ENCODE data around the gene HEXD. TPM values are rescaled to one million over a fixed set of nuclear protein-coding genes. Genes with fewer than 3 reads are reported as not detected.

Gene HEXD
- total and polyA plus RNA-seq, 4 donors = 5.6 to 19.9 (median 12.2) TPM

DNA sequence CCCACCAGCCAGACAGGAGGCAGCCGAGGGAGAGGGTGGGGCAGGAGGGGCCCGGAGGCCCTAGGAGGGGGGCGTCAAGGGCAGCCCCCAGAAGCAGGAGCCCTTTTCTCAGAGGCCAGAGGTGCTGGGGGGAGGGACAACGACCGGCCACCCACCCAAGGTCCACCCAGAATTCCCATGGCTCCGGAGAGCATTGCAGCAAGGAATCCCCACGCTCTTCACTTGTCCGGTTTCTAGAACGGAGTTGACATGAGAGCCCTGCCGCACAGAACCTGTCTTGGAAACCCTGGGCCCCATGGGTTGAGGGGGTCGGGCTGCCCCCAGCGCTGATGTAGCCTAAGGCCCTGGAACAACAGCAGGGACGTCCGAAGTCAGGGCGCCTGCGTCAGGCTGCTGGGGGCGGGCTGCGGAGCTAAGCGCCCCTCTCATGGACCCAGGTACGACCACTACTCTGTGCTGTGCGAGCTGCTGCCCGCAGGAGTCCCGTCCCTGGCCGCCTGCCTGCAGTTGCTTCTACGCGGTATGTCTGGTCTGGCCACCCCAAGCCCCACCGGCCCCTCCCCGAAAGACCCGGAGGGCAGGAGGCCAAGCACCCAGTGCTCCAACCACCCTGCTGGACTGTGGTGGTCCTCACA, 21.2 kb downstream of the HEXD start (continued):
- TF ChIP-seq, protein P1, sequence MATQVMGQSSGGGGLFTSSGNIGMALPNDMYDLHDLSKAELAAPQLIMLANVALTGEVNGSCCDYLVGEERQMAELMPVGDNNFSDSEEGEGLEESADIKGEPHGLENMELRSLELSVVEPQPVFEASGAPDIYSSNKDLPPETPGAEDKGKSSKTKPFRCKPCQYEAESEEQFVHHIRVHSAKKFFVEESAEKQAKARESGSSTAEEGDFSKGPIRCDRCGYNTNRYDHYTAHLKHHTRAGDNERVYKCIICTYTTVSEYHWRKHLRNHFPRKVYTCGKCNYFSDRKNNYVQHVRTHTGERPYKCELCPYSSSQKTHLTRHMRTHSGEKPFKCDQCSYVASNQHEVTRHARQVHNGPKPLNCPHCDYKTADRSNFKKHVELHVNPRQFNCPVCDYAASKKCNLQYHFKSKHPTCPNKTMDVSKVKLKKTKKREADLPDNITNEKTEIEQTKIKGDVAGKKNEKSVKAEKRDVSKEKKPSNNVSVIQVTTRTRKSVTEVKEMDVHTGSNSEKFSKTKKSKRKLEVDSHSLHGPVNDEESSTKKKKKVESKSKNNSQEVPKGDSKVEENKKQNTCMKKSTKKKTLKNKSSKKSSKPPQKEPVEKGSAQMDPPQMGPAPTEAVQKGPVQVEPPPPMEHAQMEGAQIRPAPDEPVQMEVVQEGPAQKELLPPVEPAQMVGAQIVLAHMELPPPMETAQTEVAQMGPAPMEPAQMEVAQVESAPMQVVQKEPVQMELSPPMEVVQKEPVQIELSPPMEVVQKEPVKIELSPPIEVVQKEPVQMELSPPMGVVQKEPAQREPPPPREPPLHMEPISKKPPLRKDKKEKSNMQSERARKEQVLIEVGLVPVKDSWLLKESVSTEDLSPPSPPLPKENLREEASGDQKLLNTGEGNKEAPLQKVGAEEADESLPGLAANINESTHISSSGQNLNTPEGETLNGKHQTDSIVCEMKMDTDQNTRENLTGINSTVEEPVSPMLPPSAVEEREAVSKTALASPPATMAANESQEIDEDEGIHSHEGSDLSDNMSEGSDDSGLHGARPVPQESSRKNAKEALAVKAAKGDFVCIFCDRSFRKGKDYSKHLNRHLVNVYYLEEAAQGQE (IDR thresholded peaks at IDR 0.05) = no peak

DNA sequence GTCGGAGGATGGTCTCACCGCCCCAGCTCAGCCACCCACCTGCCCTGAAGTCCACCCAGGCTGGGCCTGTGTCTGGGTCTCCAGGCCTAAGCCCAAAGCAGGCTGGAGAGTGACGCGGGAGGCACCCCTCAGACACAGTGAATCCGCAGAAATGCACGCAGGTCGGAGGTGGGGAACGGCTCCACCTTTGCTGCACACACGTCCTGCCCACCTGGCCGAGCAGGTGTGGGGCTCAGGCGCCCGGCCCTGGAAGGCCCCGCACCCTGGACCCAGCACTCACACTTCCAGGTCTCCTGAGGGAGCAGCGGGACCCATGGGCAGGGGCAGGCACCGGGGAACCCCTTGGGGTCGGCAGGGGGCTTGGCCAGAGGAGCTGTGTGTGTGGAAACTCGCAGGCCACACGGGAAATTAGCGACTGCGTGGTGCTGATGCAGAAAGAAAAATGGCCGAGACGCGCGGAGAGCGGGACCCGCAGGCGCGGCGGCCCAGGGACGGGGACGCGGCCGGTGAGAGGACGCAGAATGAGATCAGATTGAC, 21.8 kb downstream of the HEXD start:
- Histone ChIP-seq H3K4me3 (ENCODE audit: low read depth in 1 of 3, low read length in 3 of 3) (no peak overlapping the region), H3K4me1 (ENCODE audit: control insufficient read depth in 4 of 4, insufficient read depth in 4 of 4, low read length in 3 of 4) (peaks cover 7 to 38% (median 25%) of the 10 kb centered on the region in 4 donors), H3K9ac (ENCODE audit: low read depth in 1 of 2, low read length in 2 of 2) (no peak overlapping the region), H3K27ac (ENCODE audit: low read depth in 1 of 2, low read length in 2 of 2) (no peak overlapping the region), H3K9me3 (ENCODE audit: control insufficient read depth in 4 of 4, low read length in 3 of 4) (no peaks in the 10 kb centered on the region), H3K36me3 (ENCODE audit: control insufficient read depth in 4 of 4, insufficient read depth in 3 of 4, low read depth in 1 of 4, low read length in 3 of 4) (peaks cover 0 to 12% (median 6%) of the 10 kb centered on the region in 4 donors), H3K27me3 (ENCODE audit: control insufficient read depth in 4 of 4, insufficient read depth in 4 of 4, low read length in 3 of 4) (no peaks in the 10 kb centered on the region)
- no peak for DNase-seq (ENCODE audit: low spot score)
- 95% methylated on average over 34 of the region's 34 CpGs for WGBS
- no peak for TF ChIP-seq HNF4G (IDR thresholded peaks at IDR 0.05)
- TF ChIP-seq, protein P1 (IDR thresholded peaks at IDR 0.05) = no peak
- TF ChIP-seq FOXA1 (IDR thresholded peaks at IDR 0.05) = no peak
- no peak for TF ChIP-seq SP1 (IDR thresholded peaks at IDR 0.05)
- TF ChIP-seq HNF4A (conservative IDR thresholded peaks at IDR 0.05) = no peak
- TF ChIP-seq, protein P2, sequence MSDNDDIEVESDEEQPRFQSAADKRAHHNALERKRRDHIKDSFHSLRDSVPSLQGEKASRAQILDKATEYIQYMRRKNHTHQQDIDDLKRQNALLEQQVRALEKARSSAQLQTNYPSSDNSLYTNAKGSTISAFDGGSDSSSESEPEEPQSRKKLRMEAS (IDR thresholded peaks at IDR 0.05) = no peak
- TF ChIP-seq YY1 (IDR thresholded peaks at IDR 0.05) = no peak
- TF ChIP-seq TAF1 (conservative IDR thresholded peaks at IDR 0.05) = no peak
- TF ChIP-seq FOXA2 (IDR thresholded peaks at IDR 0.05) = no peak

DNA sequence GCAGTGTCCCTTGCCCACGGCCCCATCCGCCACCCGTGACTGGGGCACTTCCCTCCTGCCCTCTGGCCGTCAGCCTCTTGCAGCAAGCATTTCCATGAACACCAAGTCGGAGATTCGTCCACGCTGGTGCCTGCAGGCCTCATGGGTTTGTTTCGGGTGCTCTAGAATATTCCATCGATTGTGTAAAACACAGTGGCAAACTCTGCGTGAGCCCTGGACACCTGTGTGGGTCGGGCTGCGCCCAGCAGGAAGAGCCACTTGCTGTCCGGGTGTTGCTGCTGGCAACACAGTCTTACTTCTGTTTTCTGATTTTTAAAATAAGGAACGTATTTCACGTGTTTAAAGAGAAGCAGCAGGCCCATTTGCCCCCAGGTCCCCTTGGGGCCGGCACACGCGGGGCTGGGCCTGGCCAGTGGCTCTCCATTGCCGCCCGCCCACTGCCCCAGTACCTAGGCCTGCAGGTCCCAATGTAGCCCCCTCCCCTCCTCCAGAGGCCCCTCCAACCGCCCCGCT, 22.4 kb downstream of the HEXD start:
- WGBS = 82% methylated on average over 22 of the region's 22 CpGs
- H3K27ac ChIP-seq (ENCODE audit: low read depth in 1 of 2, low read length in 2 of 2) = no peak overlapping the region
- H3K36me3 ChIP-seq (ENCODE audit: control insufficient read depth in 4 of 4, insufficient read depth in 3 of 4, low read depth in 1 of 4, low read length in 3 of 4) = peaks cover 0 to 12% (median 6%) of the 10 kb centered on the region in 4 donors

More for the DNA sequence above, 22.4 kb downstream of the HEXD start:
- H3K4me3 ChIP-seq (ENCODE audit: low read depth in 1 of 3, low read length in 3 of 3) = no peak overlapping the region
- peaks cover 11 to 44% (median 29%) of the 10 kb centered on the region in 4 donors for H3K4me1 ChIP-seq (ENCODE audit: control insufficient read depth in 4 of 4, insufficient read depth in 4 of 4, low read length in 3 of 4)
- H3K9ac ChIP-seq (ENCODE audit: low read depth in 1 of 2, low read length in 2 of 2) = no peak overlapping the region
- no peaks in the 10 kb centered on the region for H3K27me3 ChIP-seq (ENCODE audit: control insufficient read depth in 4 of 4, insufficient read depth in 4 of 4, low read length in 3 of 4)
- TF ChIP-seq FOXA2 (IDR thresholded peaks at IDR 0.05) = no peak
- TF ChIP-seq HNF4G (IDR thresholded peaks at IDR 0.05) = no peak
- no peak for TF ChIP-seq EGR1 (IDR thresholded peaks at IDR 0.05; ENCODE audit: low read depth in 2 of 2)
- no peak for TF ChIP-seq YY1 (IDR thresholded peaks at IDR 0.05)
- no peak for TF ChIP-seq FOXA1 (IDR thresholded peaks at IDR 0.05)
- TF ChIP-seq, protein P1 (IDR thresholded peaks at IDR 0.05) = no peak
- TF ChIP-seq, protein P3, sequence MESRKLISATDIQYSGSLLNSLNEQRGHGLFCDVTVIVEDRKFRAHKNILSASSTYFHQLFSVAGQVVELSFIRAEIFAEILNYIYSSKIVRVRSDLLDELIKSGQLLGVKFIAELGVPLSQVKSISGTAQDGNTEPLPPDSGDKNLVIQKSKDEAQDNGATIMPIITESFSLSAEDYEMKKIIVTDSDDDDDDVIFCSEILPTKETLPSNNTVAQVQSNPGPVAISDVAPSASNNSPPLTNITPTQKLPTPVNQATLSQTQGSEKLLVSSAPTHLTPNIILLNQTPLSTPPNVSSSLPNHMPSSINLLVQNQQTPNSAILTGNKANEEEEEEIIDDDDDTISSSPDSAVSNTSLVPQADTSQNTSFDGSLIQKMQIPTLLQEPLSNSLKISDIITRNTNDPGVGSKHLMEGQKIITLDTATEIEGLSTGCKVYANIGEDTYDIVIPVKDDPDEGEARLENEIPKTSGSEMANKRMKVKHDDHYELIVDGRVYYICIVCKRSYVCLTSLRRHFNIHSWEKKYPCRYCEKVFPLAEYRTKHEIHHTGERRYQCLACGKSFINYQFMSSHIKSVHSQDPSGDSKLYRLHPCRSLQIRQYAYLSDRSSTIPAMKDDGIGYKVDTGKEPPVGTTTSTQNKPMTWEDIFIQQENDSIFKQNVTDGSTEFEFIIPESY (IDR thresholded peaks at IDR 0.05) = no peak
- no peak for TF ChIP-seq HNF4A (conservative IDR thresholded peaks at IDR 0.05)
- TF ChIP-seq SP1 (IDR thresholded peaks at IDR 0.05) = no peak
- TF ChIP-seq JUND (IDR thresholded peaks at IDR 0.05) = no peak
- no peak for DNase-seq (ENCODE audit: low spot score)
- no peaks in the 10 kb centered on the region for H3K9me3 ChIP-seq (ENCODE audit: control insufficient read depth in 4 of 4, low read length in 3 of 4)

Measured in liver (tissue), 9 donors.